Kidney epithelial cell (primary cell): ENCODE results near the gene CSF2RB. TPM values are rescaled to one million over a fixed set of nuclear protein-coding genes. Genes with fewer than 3 reads are reported as not detected.

Source experiments
- DNase-seq: peaks from one replicate; pipeline ENCODE4 v3.0.0-alpha.2; 2010; ENCODE audit warnings: low read depth
- H3K27me3 ChIP-seq: 2 replicates; pipeline ENCODE4 v1.6.0; 2011; ENCODE audit warnings: low read length; ENCODE audit not compliant: control insufficient read depth, insufficient read depth
- H3K36me3 ChIP-seq: 2 replicates; pipeline ENCODE4 v1.5.1; 2011; ENCODE audit warnings: low read length; ENCODE audit not compliant: control insufficient read depth, insufficient read depth
- H3K4me3 ChIP-seq: 2 replicates; pipeline ENCODE4 v1.5.1; 2011; ENCODE audit warnings: low read depth, mild to moderate bottlenecking, control low read depth, low read length
- total RNA-seq: library from RNA; depleted of rRNA; stranded (reverse); fragments of >200 nt; gene quantifications from 2 replicates; pipeline ENCODE4 v1.2.3, GENCODE V29; 2015
- TF ChIP-seq, protein P1 (sequence below): IDR thresholded peaks from 2 replicates; pipeline ENCODE4 v1.5.1; 2011; ENCODE audit warnings: mild to moderate bottlenecking, moderate library complexity, low read length, control low read depth, inconsistent platforms; ENCODE audit not compliant: insufficient read depth, poor library complexity, severe bottlenecking

CSF2RB gene
- total RNA-seq, 1 donor from 2014 or later: 1.1 TPM

GRCh38 chr22:36910461-36910860 is 3.0 kb upstream of the CSF2RB start:
- DNase-seq: no peak
- H3K36me3 ChIP-seq: no peaks in the 10 kb centered on the region
- peaks cover 3% of the 10 kb centered on the region for H3K27me3 ChIP-seq
- no peak overlapping the region for H3K4me3 ChIP-seq
- TF ChIP-seq, protein P1, sequence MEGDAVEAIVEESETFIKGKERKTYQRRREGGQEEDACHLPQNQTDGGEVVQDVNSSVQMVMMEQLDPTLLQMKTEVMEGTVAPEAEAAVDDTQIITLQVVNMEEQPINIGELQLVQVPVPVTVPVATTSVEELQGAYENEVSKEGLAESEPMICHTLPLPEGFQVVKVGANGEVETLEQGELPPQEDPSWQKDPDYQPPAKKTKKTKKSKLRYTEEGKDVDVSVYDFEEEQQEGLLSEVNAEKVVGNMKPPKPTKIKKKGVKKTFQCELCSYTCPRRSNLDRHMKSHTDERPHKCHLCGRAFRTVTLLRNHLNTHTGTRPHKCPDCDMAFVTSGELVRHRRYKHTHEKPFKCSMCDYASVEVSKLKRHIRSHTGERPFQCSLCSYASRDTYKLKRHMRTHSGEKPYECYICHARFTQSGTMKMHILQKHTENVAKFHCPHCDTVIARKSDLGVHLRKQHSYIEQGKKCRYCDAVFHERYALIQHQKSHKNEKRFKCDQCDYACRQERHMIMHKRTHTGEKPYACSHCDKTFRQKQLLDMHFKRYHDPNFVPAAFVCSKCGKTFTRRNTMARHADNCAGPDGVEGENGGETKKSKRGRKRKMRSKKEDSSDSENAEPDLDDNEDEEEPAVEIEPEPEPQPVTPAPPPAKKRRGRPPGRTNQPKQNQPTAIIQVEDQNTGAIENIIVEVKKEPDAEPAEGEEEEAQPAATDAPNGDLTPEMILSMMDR: no peak

GRCh38 chr22:36911887-36912661 is 1.4 kb upstream of the CSF2RB start:
- no peaks in the 10 kb centered on the region for H3K36me3 ChIP-seq
- TF ChIP-seq, protein P1: no peak
- DNase-seq: no peak
- H3K27me3 ChIP-seq: peaks cover 3% of the 10 kb centered on the region
- no peak overlapping the region for H3K4me3 ChIP-seq

GRCh38 chr22:36912694-36913426 is 568 bp upstream of the CSF2RB start:
- peaks cover 3% of the 10 kb centered on the region for H3K27me3 ChIP-seq
- no peak overlapping the region for H3K4me3 ChIP-seq
- H3K36me3 ChIP-seq: no peaks in the 10 kb centered on the region
- no peak for DNase-seq
- TF ChIP-seq, protein P1: no peak

- no peak for DNase-seq
- TF ChIP-seq, protein P1: no peak
- Histone ChIP-seq H3K36me3 (no peaks in the 10 kb centered on the region), H3K4me3 (no peak overlapping the region), H3K27me3 (peaks cover 7% of the 10 kb centered on the region)
These were observed 943 bp downstream of the CSF2RB start for GRCh38 chr22:36914390-36914752.

- DNase-seq: no peak
- TF ChIP-seq, protein P1: no peak
- no peaks in the 10 kb centered on the region for H3K36me3 ChIP-seq
- H3K27me3 ChIP-seq: peaks cover 7% of the 10 kb centered on the region
- H3K4me3 ChIP-seq: no peak overlapping the region
These were observed 2.6 kb downstream of the CSF2RB start for GRCh38 chr22:36916034-36916433.
